HepG2 (cell line): ENCODE measurements around the gene LSM14B. TPM values are rescaled to one million over a fixed set of nuclear protein-coding genes. Genes with fewer than 3 reads are reported as not detected.
A peak's percentile ranks its signal among the peaks of the same experiment; 100 is the strongest.

Experiments
- ASH2L ChIP-seq: fragments of 300-600, 200-600 bp; sonication (generic); IDR thresholded peaks from 2 replicates; pipeline ENCODE4 v1.7.0; 2017; ENCODE audit warnings: low read depth, mild to moderate bottlenecking, moderate library complexity, mixed read lengths, low read length; ENCODE audit not compliant: insufficient read length
- CBX1 ChIP-seq: IDR thresholded peaks from one replicate; pipeline ENCODE4 v1.6.1; 2016; ENCODE audit warnings: antibody characterized with exemption, low read depth
- CEBPB ChIP-seq: IDR thresholded peaks from 2 replicates; pipeline ENCODE4 v1.6.1; 2011; ENCODE audit warnings: low read depth, low read length, improper control_type of control experiment, borderline replicate concordance
- DBP ChIP-seq: sonication (generic); formaldehyde crosslinking; IDR thresholded peaks from 2 replicates; pipeline ENCODE4 v1.4.0; 2020; ENCODE audit warnings: missing genetic modification reagents; ENCODE audit errors: not compliant biosample characterization
- E2F1 ChIP-seq: sonication (generic); formaldehyde crosslinking; IDR thresholded peaks from 2 replicates; pipeline ENCODE4 v1.5.0; 2020; ENCODE audit warnings: missing genetic modification reagents
- HDAC1 ChIP-seq: sonication (generic); formaldehyde crosslinking; IDR thresholded peaks from 2 replicates; pipeline ENCODE4 v1.5.1; 2020; ENCODE audit warnings: mild to moderate bottlenecking, missing genetic modification reagents
- NR2C2 ChIP-seq: sonication (generic); formaldehyde crosslinking; IDR thresholded peaks from 2 replicates; pipeline ENCODE4 v1.4.0; 2020; ENCODE audit warnings: missing genetic modification reagents, mild to moderate bottlenecking, moderate library complexity, borderline replicate concordance
- TBX3 ChIP-seq: fragments of 450-650 bp; IDR thresholded peaks from 2 replicates; pipeline ENCODE4 v1.6.1; 2017; ENCODE audit warnings: antibody characterized with exemption, mild to moderate bottlenecking, inconsistent platforms, borderline replicate concordance
- XRCC5 ChIP-seq: fragments of 200-400 bp; formaldehyde crosslinking; optimal IDR thresholded peaks from 2 replicates; pipeline ENCODE3; 2017; ENCODE audit warnings: mild to moderate bottlenecking, low read length
- ZNF460 ChIP-seq: sonication (generic); formaldehyde crosslinking; IDR thresholded peaks from 2 replicates; pipeline ENCODE4 v1.5.1; 2020; ENCODE audit warnings: missing genetic modification reagents, mild to moderate bottlenecking, borderline replicate concordance
- polyA plus RNA-seq, 8 experiments: library from polyadenylated mRNA; depleted of rRNA in 3 of 8; stranded (reverse) in 7 of 8; unstranded in 1 of 8; fragments of >200 nt; fragmentation: Illumina TruSeq in 4 of 8; extraction: Trizol in 4 of 8; gene quantifications; 2 replicates each; pipeline versions ENCODE4 v1.2.1 to v1.2.3, GENCODE V29; 2011 to 2016; ENCODE audit warnings: low read depth in 4 of 8, missing spikeins in 1 of 8, mixed read lengths in 1 of 8; ENCODE audit not compliant: insufficient read depth in 1 of 8
- total RNA-seq, 5 experiments: library from RNA; depleted of rRNA; stranded (reverse); fragments of >200 nt; fragmentation: Illumina TruSeq; extraction: Trizol; gene quantifications; 2 replicates each; pipeline ENCODE4 v1.2.3, GENCODE V29; 2016; ENCODE audit warnings: low read depth in 1 of 5
- TF ChIP-seq, protein P1 (sequence below), 2 experiments: sonication (generic) in 1 of 2; formaldehyde crosslinking in 1 of 2; IDR thresholded peaks; 2 replicates each; pipeline versions ENCODE4 v1.4.0 to v1.6.1; 2016 to 2020; ENCODE audit warnings: borderline replicate concordance in 1 of 2, low read depth in 1 of 2, mild to moderate bottlenecking in 1 of 2, missing genetic modification reagents in 1 of 2
- TF ChIP-seq, protein P2 (sequence below): sonication (generic); formaldehyde crosslinking; IDR thresholded peaks from 2 replicates; pipeline ENCODE4 v1.5.1; 2020; ENCODE audit warnings: missing genetic modification reagents, mild to moderate bottlenecking, borderline replicate concordance

Gene LSM14B
- total and polyA plus RNA-seq, 2 of the 13 experiments (the other 11 are each of a cell fraction or from before 2014, with no cell fraction given) = 43.3 to 79.2 TPM

GRCh38 chr20:62121776-62122653 lies at the start of gene LSM14B (continued):
- TF ChIP-seq CEBPB (no peak), DBP (no peak), NR2C2 (peak; percentile 7; the same call in 1 of the 2 replicates), E2F1 (CRISPR knock-in tag) (peak; percentile 26; the same call in 1 of the 2 replicates), XRCC5 (peak; percentile 19), ZNF460 (CRISPR knock-in tag) (no peak), HDAC1 (peak; percentile 66; the same call in 1 of the 2 replicates), ASH2L (peak; percentile 86), TBX3 (no peak), CBX1 (no peak)
- TF ChIP-seq, protein P1, sequence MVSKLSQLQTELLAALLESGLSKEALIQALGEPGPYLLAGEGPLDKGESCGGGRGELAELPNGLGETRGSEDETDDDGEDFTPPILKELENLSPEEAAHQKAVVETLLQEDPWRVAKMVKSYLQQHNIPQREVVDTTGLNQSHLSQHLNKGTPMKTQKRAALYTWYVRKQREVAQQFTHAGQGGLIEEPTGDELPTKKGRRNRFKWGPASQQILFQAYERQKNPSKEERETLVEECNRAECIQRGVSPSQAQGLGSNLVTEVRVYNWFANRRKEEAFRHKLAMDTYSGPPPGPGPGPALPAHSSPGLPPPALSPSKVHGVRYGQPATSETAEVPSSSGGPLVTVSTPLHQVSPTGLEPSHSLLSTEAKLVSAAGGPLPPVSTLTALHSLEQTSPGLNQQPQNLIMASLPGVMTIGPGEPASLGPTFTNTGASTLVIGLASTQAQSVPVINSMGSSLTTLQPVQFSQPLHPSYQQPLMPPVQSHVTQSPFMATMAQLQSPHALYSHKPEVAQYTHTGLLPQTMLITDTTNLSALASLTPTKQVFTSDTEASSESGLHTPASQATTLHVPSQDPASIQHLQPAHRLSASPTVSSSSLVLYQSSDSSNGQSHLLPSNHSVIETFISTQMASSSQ (IDR thresholded peaks at IDR 0.05; ENCODE audit: low read depth) = no peak
- TF ChIP-seq, protein P1 (CRISPR knock-in tag; IDR thresholded peaks at IDR 0.05; ENCODE audit: borderline replicate concordance) = no peak; the same call in 1 of the 2 replicates
- TF ChIP-seq, protein P2, sequence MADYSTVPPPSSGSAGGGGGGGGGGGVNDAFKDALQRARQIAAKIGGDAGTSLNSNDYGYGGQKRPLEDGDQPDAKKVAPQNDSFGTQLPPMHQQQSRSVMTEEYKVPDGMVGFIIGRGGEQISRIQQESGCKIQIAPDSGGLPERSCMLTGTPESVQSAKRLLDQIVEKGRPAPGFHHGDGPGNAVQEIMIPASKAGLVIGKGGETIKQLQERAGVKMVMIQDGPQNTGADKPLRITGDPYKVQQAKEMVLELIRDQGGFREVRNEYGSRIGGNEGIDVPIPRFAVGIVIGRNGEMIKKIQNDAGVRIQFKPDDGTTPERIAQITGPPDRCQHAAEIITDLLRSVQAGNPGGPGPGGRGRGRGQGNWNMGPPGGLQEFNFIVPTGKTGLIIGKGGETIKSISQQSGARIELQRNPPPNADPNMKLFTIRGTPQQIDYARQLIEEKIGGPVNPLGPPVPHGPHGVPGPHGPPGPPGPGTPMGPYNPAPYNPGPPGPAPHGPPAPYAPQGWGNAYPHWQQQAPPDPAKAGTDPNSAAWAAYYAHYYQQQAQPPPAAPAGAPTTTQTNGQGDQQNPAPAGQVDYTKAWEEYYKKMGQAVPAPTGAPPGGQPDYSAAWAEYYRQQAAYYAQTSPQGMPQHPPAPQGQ (CRISPR knock-in tag) = no peak
